GM12878 (cell line): ENCODE data around the gene ATXN1. TPM values are rescaled to one million over a fixed set of nuclear protein-coding genes. Genes with fewer than 3 reads are reported as not detected.

Source experiments
- BCLAF1 ChIP-seq: fragments of 450-650 bp; IDR thresholded peaks from 2 replicates; pipeline ENCODE4 v1.6.1; 2017; ENCODE audit warnings: antibody characterized with exemption, mild to moderate bottlenecking, moderate library complexity
- DPF2 ChIP-seq: fragments of 450-650 bp; IDR thresholded peaks from 2 replicates; pipeline ENCODE4 v1.6.1; 2017; ENCODE audit warnings: mild to moderate bottlenecking
- EED ChIP-seq: sonication (generic); IDR thresholded peaks from 2 replicates; pipeline ENCODE4 v1.6.1; 2016; ENCODE audit warnings: antibody characterized with exemption, low read depth
- IRF4 ChIP-seq: IDR thresholded peaks from 2 replicates; pipeline ENCODE4 v1.6.1; 2011; ENCODE audit warnings: low read depth, low read length
- MAX ChIP-seq: IDR thresholded peaks from 2 replicates; pipeline ENCODE4 v1.6.1; 2012; ENCODE audit warnings: low read depth, low read length, improper control_type of control experiment
- SMC3 ChIP-seq: IDR thresholded peaks from 2 replicates; pipeline ENCODE4 v1.6.1; 2011; ENCODE audit warnings: low read length, improper control_type of control experiment, borderline replicate concordance
- polyA plus RNA-seq, 11 experiments: library from polyadenylated mRNA; depleted of rRNA in 4 of 11; unstranded in 6 of 11; stranded (reverse) in 5 of 11; fragments of >200 nt; fragmentation: Nextera tagmentation in 4 of 11; fragmentation: Illumina TruSeq in 1 of 11; extraction: Ambion mirVana in 4 of 11; extraction: Trizol in 1 of 11; gene quantifications; 1 replicate in 1 of 11; 2 replicates in 10 of 11; pipeline versions ENCODE4 v1.2.1 to v1.2.3, GENCODE V29; 2011 to 2016; ENCODE audit warnings: inconsistent platforms in 2 of 11, missing spikeins in 2 of 11, low read depth in 1 of 11
- total RNA-seq, 4 experiments: library from RNA; depleted of rRNA in 3 of 4; stranded (reverse); fragments of >200 nt in 3 of 4; fragmentation: Illumina TruSeq in 1 of 4; extraction: Trizol in 1 of 4; gene quantifications; 2 replicates each; pipeline versions ENCODE4 v1.2.1 to v1.2.3, GENCODE V29; 2013 to 2021
- TF ChIP-seq, protein P1 (sequence below): IDR thresholded peaks from 2 replicates; pipeline ENCODE4 v1.6.1; 2011; ENCODE audit warnings: borderline replicate concordance, low read depth, mild to moderate bottlenecking, moderate library complexity, low read length; ENCODE audit not compliant: insufficient read depth, poor library complexity, severe bottlenecking

Gene ATXN1
- total and polyA plus RNA-seq, 10 of the 15 experiments (the other 5 are each of a cell fraction or from before 2014, with no cell fraction given), result 12.2 to 51.2 (median 20.5) TPM

DNA sequence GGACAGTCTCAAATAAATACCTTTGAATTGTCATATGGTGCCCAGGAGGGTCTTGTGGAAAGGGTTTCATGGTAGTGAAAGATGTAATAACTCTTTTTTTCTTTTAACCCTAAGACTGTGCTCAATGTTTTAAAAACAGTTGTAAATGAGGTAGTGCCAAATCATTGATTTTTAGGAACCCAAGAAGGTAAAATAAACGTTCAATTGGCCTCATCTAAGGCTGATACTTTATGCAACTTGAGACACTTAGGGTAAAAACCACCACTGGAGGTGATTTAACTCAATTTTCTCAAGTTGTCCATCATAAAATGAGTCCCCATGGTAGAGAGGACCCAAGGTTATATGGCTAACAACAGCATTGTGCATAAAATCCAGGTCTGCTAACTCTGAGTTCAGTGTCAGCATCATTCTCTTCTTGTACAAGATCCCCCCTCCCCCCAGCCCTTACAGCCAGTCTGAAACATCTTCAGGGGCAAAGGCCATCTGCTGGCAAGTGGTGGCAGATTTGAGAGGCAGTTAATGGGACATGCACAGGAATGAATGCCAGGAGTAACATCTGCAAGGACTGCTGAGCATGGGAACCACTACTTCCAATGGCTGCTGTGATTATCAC, 278.5 kb downstream of the ATXN1 start (continued):
- TF ChIP-seq BCLAF1 (no peak), EED (0 out of 2 replicates have a peak, but pooled peaks have one; percentile 18), IRF4 (0 out of 2 replicates have a peak, but pooled peaks have one; percentile 7), DPF2 (no peak), SMC3 (peak; percentile 33; the same call in 1 of the 2 replicates), MAX (no peak)
- TF ChIP-seq, protein P1, sequence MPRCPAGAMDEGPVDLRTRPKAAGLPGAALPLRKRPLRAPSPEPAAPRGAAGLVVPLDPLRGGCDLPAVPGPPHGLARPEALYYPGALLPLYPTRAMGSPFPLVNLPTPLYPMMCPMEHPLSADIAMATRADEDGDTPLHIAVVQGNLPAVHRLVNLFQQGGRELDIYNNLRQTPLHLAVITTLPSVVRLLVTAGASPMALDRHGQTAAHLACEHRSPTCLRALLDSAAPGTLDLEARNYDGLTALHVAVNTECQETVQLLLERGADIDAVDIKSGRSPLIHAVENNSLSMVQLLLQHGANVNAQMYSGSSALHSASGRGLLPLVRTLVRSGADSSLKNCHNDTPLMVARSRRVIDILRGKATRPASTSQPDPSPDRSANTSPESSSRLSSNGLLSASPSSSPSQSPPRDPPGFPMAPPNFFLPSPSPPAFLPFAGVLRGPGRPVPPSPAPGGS, result no peak
